Activated naive CD8-positive, alpha-beta T cell treated with anti-CD3 and anti-CD28 coated beads for 36 hours (primary cell): ENCODE data around the gene MBNL2. TPM values are rescaled to one million over a fixed set of nuclear protein-coding genes. Genes with fewer than 3 reads are reported as not detected.
"Not testable (repeated sequence)": the region's sequence is repeated elsewhere in the genome, so short reads cannot be mapped to it uniquely, and the experiment has no call there.

ENCODE experiments used
- DNase-seq: peaks from one replicate; pipeline ENCODE4 v3.0.0; 2021
- H3K27ac Mint-ChIP-seq: one replicate; pipeline ENCODE4 v1.8.0; 2022; ENCODE audit warnings: mild to moderate bottlenecking, moderate library complexity, mixed read lengths
- H3K27me3 Mint-ChIP-seq: one replicate; pipeline ENCODE4 v1.8.0; 2022; ENCODE audit warnings: mild to moderate bottlenecking, mixed read lengths
- H3K36me3 Mint-ChIP-seq: one replicate; pipeline ENCODE4 v1.8.0; 2021; ENCODE audit warnings: mild to moderate bottlenecking, mixed read lengths
- H3K4me1 Mint-ChIP-seq: one replicate; pipeline ENCODE4 v1.8.0; 2021; ENCODE audit warnings: mixed read lengths
- H3K4me3 Mint-ChIP-seq: one replicate; pipeline ENCODE4 v1.8.0; 2022; ENCODE audit warnings: mild to moderate bottlenecking, moderate library complexity, mixed read lengths
- H3K9me3 Mint-ChIP-seq: one replicate; pipeline ENCODE4 v1.8.0; 2022; ENCODE audit warnings: mixed read lengths
- total RNA-seq, 2 experiments: library from RNA; stranded (reverse); gene quantifications; one replicate each; pipeline ENCODE4 v1.2.3, GENCODE V29; 2021

MBNL2 gene
- total RNA-seq, 2 experiments from 2014 or later, result 12.5 to 13.6 TPM

- no peak overlapping the region for H3K4me3 Mint-ChIP-seq
- H3K4me1 Mint-ChIP-seq, result no peaks in the 10 kb centered on the region
- no peaks in the 10 kb centered on the region for H3K36me3 Mint-ChIP-seq
- no peak for DNase-seq
- H3K27ac Mint-ChIP-seq, result no peak overlapping the region
- H3K27me3 Mint-ChIP-seq, result no peaks in the 10 kb centered on the region
- no peaks in the 10 kb centered on the region for H3K9me3 Mint-ChIP-seq
Observed at GRCh38 chr13:97199451-97199850, 22.7 kb upstream of the MBNL2 start.

GRCh38 chr13:97200081-97200942 lies 21.8 kb upstream of the MBNL2 start:
- Mint-ChIP-seq H3K9me3 (no peaks in the 10 kb centered on the region), H3K36me3 (no peaks in the 10 kb centered on the region)

GRCh38 chr13:97202761-97203160 lies 19.4 kb upstream of the MBNL2 start:
- H3K4me3 Mint-ChIP-seq, result no peak overlapping the region
- no peaks in the 10 kb centered on the region for H3K4me1 Mint-ChIP-seq
- H3K9me3 Mint-ChIP-seq, result peaks cover 5% of the 10 kb centered on the region
- H3K27ac Mint-ChIP-seq, result no peak overlapping the region
- peaks cover 2% of the 10 kb centered on the region for H3K36me3 Mint-ChIP-seq
- no peaks in the 10 kb centered on the region for H3K27me3 Mint-ChIP-seq
- no peak for DNase-seq

More at GRCh38 chr13:97200081-97200942, 21.8 kb upstream of the MBNL2 start:
- H3K4me1 Mint-ChIP-seq, result no peaks in the 10 kb centered on the region
- H3K27ac Mint-ChIP-seq, result no peak overlapping the region
- no peak for DNase-seq
- no peak overlapping the region for H3K4me3 Mint-ChIP-seq
- H3K27me3 Mint-ChIP-seq, result no peaks in the 10 kb centered on the region

- Mint-ChIP-seq H3K36me3 (peaks cover 2% of the 10 kb centered on the region), H3K27me3 (no peaks in the 10 kb centered on the region), H3K9me3 (peaks cover 5% of the 10 kb centered on the region)
Observed at GRCh38 chr13:97205465-97205864, 16.7 kb upstream of the MBNL2 start.

GRCh38 chr13:97205982-97206381 lies 16.2 kb upstream of the MBNL2 start:
- Mint-ChIP-seq H3K27me3 (no peaks in the 10 kb centered on the region), H3K27ac (no peak overlapping the region), H3K9me3 (peaks cover 5% of the 10 kb centered on the region), H3K4me1 (peaks cover 13% of the 10 kb centered on the region), H3K4me3 (no peak overlapping the region), H3K36me3 (peaks cover 2% of the 10 kb centered on the region)
- DNase-seq, result no peak

More at GRCh38 chr13:97205465-97205864, 16.7 kb upstream of the MBNL2 start:
- DNase-seq, result no peak
- Mint-ChIP-seq H3K27ac (no peak overlapping the region), H3K4me3 (no peak overlapping the region), H3K4me1 (peaks cover 8% of the 10 kb centered on the region)

GRCh38 chr13:97207252-97207651 lies 14.9 kb upstream of the MBNL2 start:
- H3K27ac Mint-ChIP-seq, DNase-seq, H3K4me3 Mint-ChIP-seq, H3K9me3 Mint-ChIP-seq, H3K36me3 Mint-ChIP-seq, H3K27me3 Mint-ChIP-seq: not testable (repeated sequence)
- H3K4me1 Mint-ChIP-seq, result peaks cover 22% of the 10 kb centered on the region

- no peaks in the 10 kb centered on the region for H3K27me3 Mint-ChIP-seq
- H3K36me3 Mint-ChIP-seq, result peaks cover 2% of the 10 kb centered on the region
- DNase-seq, result no peak
- peaks cover 5% of the 10 kb centered on the region for H3K9me3 Mint-ChIP-seq
- peaks cover 44% of the 10 kb centered on the region for H3K4me1 Mint-ChIP-seq
- no peak overlapping the region for H3K4me3 Mint-ChIP-seq
- H3K27ac Mint-ChIP-seq, result no peak overlapping the region
Observed at GRCh38 chr13:97211300-97211699, 10.8 kb upstream of the MBNL2 start.

GRCh38 chr13:97212004-97212403 lies 10.1 kb upstream of the MBNL2 start:
- Mint-ChIP-seq H3K9me3 (peaks cover 5% of the 10 kb centered on the region), H3K4me1 (peaks cover 44% of the 10 kb centered on the region), H3K27me3 (no peaks in the 10 kb centered on the region), H3K36me3 (peaks cover 2% of the 10 kb centered on the region), H3K4me3 (no peak overlapping the region), H3K27ac (no peak overlapping the region)
- DNase-seq, result no peak

- no peak for DNase-seq
- no peaks in the 10 kb centered on the region for H3K36me3 Mint-ChIP-seq
- H3K27me3 Mint-ChIP-seq, result no peaks in the 10 kb centered on the region
- H3K4me3 Mint-ChIP-seq, result no peak overlapping the region
- no peak overlapping the region for H3K27ac Mint-ChIP-seq
- H3K4me1 Mint-ChIP-seq, result peaks cover 44% of the 10 kb centered on the region
- H3K9me3 Mint-ChIP-seq, result peaks cover 1% of the 10 kb centered on the region
Observed at GRCh38 chr13:97212601-97213040, 9.5 kb upstream of the MBNL2 start.

GRCh38 chr13:97214921-97215320 lies 7.2 kb upstream of the MBNL2 start:
- Mint-ChIP-seq H3K36me3 (no peaks in the 10 kb centered on the region), H3K27me3 (no peaks in the 10 kb centered on the region), H3K27ac (no peak overlapping the region), H3K4me1 (peaks cover 39% of the 10 kb centered on the region), H3K4me3 (no peak overlapping the region), H3K9me3 (no peaks in the 10 kb centered on the region)
- no peak for DNase-seq

GRCh38 chr13:97215325-97215724 lies 6.8 kb upstream of the MBNL2 start:
- Mint-ChIP-seq H3K4me3 (no peak overlapping the region), H3K36me3 (no peaks in the 10 kb centered on the region), H3K9me3 (no peaks in the 10 kb centered on the region), H3K27ac (no peak overlapping the region), H3K4me1 (peaks cover 36% of the 10 kb centered on the region), H3K27me3 (no peaks in the 10 kb centered on the region)
- no peak for DNase-seq

GRCh38 chr13:97219226-97219625 lies 2.9 kb upstream of the MBNL2 start:
- peaks cover 17% of the 10 kb centered on the region for H3K4me1 Mint-ChIP-seq
- no peak overlapping the region for H3K4me3 Mint-ChIP-seq
- no peak overlapping the region for H3K27ac Mint-ChIP-seq
- no peaks in the 10 kb centered on the region for H3K36me3 Mint-ChIP-seq
- H3K27me3 Mint-ChIP-seq, result no peaks in the 10 kb centered on the region
- H3K9me3 Mint-ChIP-seq, result no peaks in the 10 kb centered on the region
- DNase-seq, result no peak

GRCh38 chr13:97220151-97220900 lies 1.8 kb upstream of the MBNL2 start:
- H3K9me3 Mint-ChIP-seq, result no peaks in the 10 kb centered on the region
- H3K27ac Mint-ChIP-seq, result no peak overlapping the region
- DNase-seq, result no peak
- no peak overlapping the region for H3K4me3 Mint-ChIP-seq
- H3K36me3 Mint-ChIP-seq, result no peaks in the 10 kb centered on the region
- H3K4me1 Mint-ChIP-seq, result peaks cover 17% of the 10 kb centered on the region
- no peaks in the 10 kb centered on the region for H3K27me3 Mint-ChIP-seq

GRCh38 chr13:97221046-97221445 lies 1.1 kb upstream of the MBNL2 start:
- Mint-ChIP-seq H3K4me3 (no peak overlapping the region), H3K36me3 (no peaks in the 10 kb centered on the region), H3K9me3 (no peaks in the 10 kb centered on the region), H3K4me1 (peaks cover 20% of the 10 kb centered on the region), H3K27ac (peak overlapping the region; percentile 94), H3K27me3 (no peaks in the 10 kb centered on the region)
- no peak for DNase-seq

GRCh38 chr13:97221466-97221865 lies 667 bp upstream of the MBNL2 start:
- peak overlapping the region; percentile 90 for H3K4me3 Mint-ChIP-seq
- DNase-seq, result no peak
- H3K4me1 Mint-ChIP-seq, result peaks cover 24% of the 10 kb centered on the region
- no peaks in the 10 kb centered on the region for H3K36me3 Mint-ChIP-seq
- H3K27ac Mint-ChIP-seq, result peak overlapping the region; percentile 94
- no peaks in the 10 kb centered on the region for H3K9me3 Mint-ChIP-seq
- H3K27me3 Mint-ChIP-seq, result no peaks in the 10 kb centered on the region
